A549 (cell line): ENCODE data around the gene KRT71. TPM values are rescaled to one million over a fixed set of nuclear protein-coding genes. Genes with fewer than 3 reads are reported as not detected.

ENCODE experiments used
- ATAC-seq, 2 experiments: fragments of 200-7000 bp in 1 of 2; fragments of >200 bp in 1 of 2; cut with Nextera tagmentation in 1 of 2; cut with Tn5 transposase in 1 of 2; 3 replicates each; pipeline versions ENCODE4 v1.8.0 to v1.9.1; 2018 to 2020; ENCODE audit warnings: mild to moderate bottlenecking in 1 of 2, moderate library complexity in 1 of 2
- CTCF ChIA-PET: fragments of 300-600 bp; sonication (Branson Sonifier 250); formaldehyde crosslinking; extraction: SDS; loops from one replicate; lab custom pipeline; 2021; ENCODE audit warnings: antibody characterized with exemption, inconsistent platforms; lab: Yijun Ruan, JAX
- POLR2A ChIA-PET: fragments of 350-600 bp; formaldehyde crosslinking; extraction: SDS; loops from one replicate; lab custom pipeline; 2021; ENCODE audit warnings: antibody characterized with exemption, inconsistent platforms; lab: Yijun Ruan, JAX
- DNase-seq, 2 experiments: peaks; one replicate each; pipeline versions ENCODE4 v3.0.0 to v3.0.0-alpha.2; 2011 to 2016; ENCODE audit warnings: low read depth in 1 of 2, low spot score in 1 of 2
- FAIRE-seq: peaks from 2 replicates; lab custom pipeline; 2011; peaks lifted over from hg19 to GRCh38; lab: Jason Lieb, UNC
- H3K27ac ChIP-seq, 2 experiments: fragments of >200 bp; sonication (Bioruptor Twin); formaldehyde crosslinking; 3 replicates each; pipeline ENCODE4 v1.5.1; 2016 to 2017
- H3K4me1 ChIP-seq: fragments of >200 bp; sonication (Bioruptor Twin); formaldehyde crosslinking; 3 replicates; pipeline ENCODE4 v1.6.1; 2016
- H3K4me2 ChIP-seq: fragments of >200 bp; sonication (Bioruptor Twin); formaldehyde crosslinking; 3 replicates; pipeline ENCODE4 v1.6.1; 2016
- H3K4me3 ChIP-seq: fragments of >200 bp; sonication (Bioruptor Twin); formaldehyde crosslinking; 3 replicates; pipeline ENCODE4 v1.5.1; 2016
- H3K9me3 ChIP-seq: fragments of >200 bp; sonication (Bioruptor Twin); formaldehyde crosslinking; 3 replicates; pipeline ENCODE4 v1.6.1; 2016
- CHD2 ChIP-seq: fragments of 150-350 bp; IDR thresholded peaks from 2 replicates; pipeline ENCODE4 v1.6.1; 2014; ENCODE audit warnings: low read length; ENCODE audit not compliant: partially characterized antibody
- CTCF ChIP-seq: fragments of >200 bp; sonication (Bioruptor Twin); formaldehyde crosslinking; IDR thresholded peaks from 3 replicates; pipeline ENCODE4 v1.5.1; 2016
- EHF ChIP-seq: fragments of 250-450 bp; sonication (Bioruptor Pico); IDR thresholded peaks from 2 replicates; pipeline ENCODE4 v1.5.0; 2020; ENCODE audit warnings: mild to moderate bottlenecking
- ELK1 ChIP-seq: fragments of 150-350 bp; IDR thresholded peaks from 2 replicates; pipeline ENCODE4 v1.6.1; 2014; ENCODE audit warnings: low read depth, mild to moderate bottlenecking, low read length
- EP300 ChIP-seq, 2 experiments: fragments of >200 bp; sonication (Bioruptor Twin); formaldehyde crosslinking; IDR thresholded peaks; 2 replicates in 1 of 2; 3 replicates in 1 of 2; pipeline ENCODE4 v1.6.1; 2016 to 2017
- GATA3 ChIP-seq: IDR thresholded peaks from 2 replicates; pipeline ENCODE4 v1.6.1; 2012; ENCODE audit warnings: borderline replicate concordance
- HES2 ChIP-seq: fragments of >200 bp; sonication (Bioruptor Twin); formaldehyde crosslinking; IDR thresholded peaks from 2 replicates; pipeline ENCODE4 v1.6.1; 2016
- HMGXB4 ChIP-seq: fragments of 250-450 bp; sonication (Bioruptor Pico); IDR thresholded peaks from 2 replicates; pipeline ENCODE4 v1.5.0; 2021; ENCODE audit warnings: mild to moderate bottlenecking, moderate library complexity, borderline replicate concordance
- KDM1A ChIP-seq: fragments of 200-600 bp; sonication (generic); IDR thresholded peaks from 2 replicates; pipeline ENCODE4 v1.6.1; 2016; ENCODE audit warnings: low read depth, mild to moderate bottlenecking
- MAFK ChIP-seq: fragments of 450-650 bp; IDR thresholded peaks from 2 replicates; pipeline ENCODE4 v1.6.1; 2014; ENCODE audit not compliant: partially characterized antibody
- MAX ChIP-seq: IDR thresholded peaks from 2 replicates; pipeline ENCODE4 v1.6.1; 2012
- NFE2L2 ChIP-seq: fragments of 150-350 bp; conservative IDR thresholded peaks from 2 replicates; pipeline ENCODE4 v1.6.1; 2014; ENCODE audit warnings: low read length
- NR3C1 ChIP-seq: fragments of >200 bp; sonication (Bioruptor Twin); formaldehyde crosslinking; IDR thresholded peaks from 3 replicates; pipeline ENCODE4 v1.6.1; 2017
- POLR2AphosphoS2 ChIP-seq: conservative IDR thresholded peaks from 2 replicates; pipeline ENCODE4 v1.6.1; 2012; ENCODE audit warnings: low read length, improper control_type of control experiment, inconsistent platforms
- SMC3 ChIP-seq: fragments of >200 bp; sonication (Bioruptor Twin); formaldehyde crosslinking; IDR thresholded peaks from 3 replicates; pipeline ENCODE4 v1.6.1; 2018; ENCODE audit warnings: inconsistent platforms
- ZC3H11A ChIP-seq: fragments of 450-650 bp; IDR thresholded peaks from 2 replicates; pipeline ENCODE4 v1.6.1; 2014; ENCODE audit warnings: antibody characterized with exemption, mild to moderate bottlenecking
- WGBS: methylation state at CpG from one replicate; pipeline ENCODE4 v1.1.6; 2017; ENCODE audit errors: missing lambda C conversion rate; 5-methylcytosine and 5-hydroxymethylcytosine counted together
- polyA plus RNA-seq, 4 experiments: library from polyadenylated mRNA; depleted of rRNA in 3 of 4; stranded (reverse); fragments of >200 nt; fragmentation: RNase III in 1 of 4; extraction: RNeasy Plus Mini Kit Qiagen cat#74134 plus additional on column Dnase treatment in 1 of 4; gene quantifications; 2 replicates in 3 of 4; 3 replicates in 1 of 4; pipeline ENCODE4 v1.2.3, GENCODE V29; 2011 to 2017
- TF ChIP-seq, protein P1 (sequence below): fragments of 450-650 bp; IDR thresholded peaks from 2 replicates; pipeline ENCODE4 v1.6.1; 2014; ENCODE audit warnings: antibody characterized with exemption
- TF ChIP-seq, protein P2 (sequence below): IDR thresholded peaks from 2 replicates; pipeline ENCODE4 v1.6.1; 2012

The KRT71 gene
- polyA plus RNA-seq, 2 of the 4 experiments (the other 2 are of a cell fraction) = not detected

- no peak for FAIRE-seq
- POLR2A ChIA-PET = no interaction called here
Observed at GRCh38 chr12:52558781-52559445, 6.0 kb upstream of the KRT71 start.

More at GRCh38 chr12:52558781-52559445, 6.0 kb upstream of the KRT71 start:
- H3K4me3 ChIP-seq = no peak overlapping the region
- no peak for DNase-seq
- TF ChIP-seq ELK1 (no peak), NFE2L2 (no peak), EHF (CRISPR knock-in tag) (no peak), EP300 (IDR thresholded peaks at IDR 0.05) (no peak), ZC3H11A (no peak), KDM1A (no peak), GATA3 (no peak), HES2 (no peak), MAX (no peak), NR3C1 (no peak), SMC3 (no peak), CHD2 (no peak), CTCF (no peak), HMGXB4 (CRISPR knock-in tag) (no peak), MAFK (no peak), POLR2AphosphoS2 (no peak)
- TF ChIP-seq, protein P1, sequence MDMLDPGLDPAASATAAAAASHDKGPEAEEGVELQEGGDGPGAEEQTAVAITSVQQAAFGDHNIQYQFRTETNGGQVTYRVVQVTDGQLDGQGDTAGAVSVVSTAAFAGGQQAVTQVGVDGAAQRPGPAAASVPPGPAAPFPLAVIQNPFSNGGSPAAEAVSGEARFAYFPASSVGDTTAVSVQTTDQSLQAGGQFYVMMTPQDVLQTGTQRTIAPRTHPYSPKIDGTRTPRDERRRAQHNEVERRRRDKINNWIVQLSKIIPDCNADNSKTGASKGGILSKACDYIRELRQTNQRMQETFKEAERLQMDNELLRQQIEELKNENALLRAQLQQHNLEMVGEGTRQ = no peak
- TF ChIP-seq, protein P2, sequence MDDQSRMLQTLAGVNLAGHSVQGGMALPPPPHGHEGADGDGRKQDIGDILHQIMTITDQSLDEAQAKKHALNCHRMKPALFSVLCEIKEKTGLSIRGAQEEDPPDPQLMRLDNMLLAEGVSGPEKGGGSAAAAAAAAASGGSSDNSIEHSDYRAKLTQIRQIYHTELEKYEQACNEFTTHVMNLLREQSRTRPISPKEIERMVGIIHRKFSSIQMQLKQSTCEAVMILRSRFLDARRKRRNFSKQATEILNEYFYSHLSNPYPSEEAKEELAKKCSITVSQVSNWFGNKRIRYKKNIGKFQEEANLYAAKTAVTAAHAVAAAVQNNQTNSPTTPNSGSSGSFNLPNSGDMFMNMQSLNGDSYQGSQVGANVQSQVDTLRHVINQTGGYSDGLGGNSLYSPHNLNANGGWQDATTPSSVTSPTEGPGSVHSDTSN = no peak
- TF ChIP-seq, all 56 proteins: peak for 0
- Histone ChIP-seq H3K27ac (no peak overlapping the region), H3K4me1 (no peaks in the 10 kb centered on the region), H3K9me3 (no peaks in the 10 kb centered on the region), H3K4me2 (no peak overlapping the region)
- no peak for ATAC-seq
- CTCF ChIA-PET = interaction anchor here (0.6 to 2.1 kb wide), 2 partner anchors 9 to 533 kb away, joined by 3 to 7 read pairs; no protein-coding TSS in a partner anchor
- WGBS = 61% methylated on average over 5 of the region's 8 CpGs
